ENCODE data around the gene NEURL1. TPM values are rescaled to one million over a fixed set of nuclear protein-coding genes. Genes with fewer than 3 reads are reported as not detected.
A peak's percentile ranks its signal among the peaks of the same experiment; 100 is the strongest.

Gene NEURL1
- total RNA-seq, 1 experiment from 2014 or later = 1.7 TPM

- ATAC-seq = no peak
- H4K20me1 ChIP-seq (ENCODE audit: low read length) = no peaks in the 10 kb centered on the region
Observed at GRCh38 chr10:103490986-103491314, 2.6 kb upstream of the NEURL1 start.

GRCh38 chr10:103491729-103492364 is 1.7 kb upstream of the NEURL1 start:
- no TSS peak for BruUV-seq (replicated peaks)

More at GRCh38 chr10:103490986-103491314, 2.6 kb upstream of the NEURL1 start:
- ChIA-PET CTCF (no interaction called here), POLR2A (ENCODE audit: unreplicated experiment) (no interaction called here)
- no peaks in the 10 kb centered on the region for H3K36me3 ChIP-seq (ENCODE audit: low read depth, low read length)
- no peak overlapping the region for H2AFZ ChIP-seq (ENCODE audit: low read length)
- intact Hi-C loops (cut with micrococcal nuclease) = loop anchor here (5.0 kb wide), 1 partner anchor 101 kb away; no protein-coding TSS in a partner anchor
- no peak overlapping the region for H3K4me2 ChIP-seq (ENCODE audit: low read length)
- no peaks in the 10 kb centered on the region for H3K9me2 ChIP-seq (replicated peaks; ENCODE audit: low read length)
- no peak overlapping the region for H3K4me3 ChIP-seq (ENCODE audit: low read length)
- H3F3A ChIP-seq (ENCODE audit: low read length, unreplicated experiment) = no peaks in the 10 kb centered on the region
- DNase-seq = no peak
- H3K79me2 ChIP-seq (ENCODE audit: low read length) = no peaks in the 10 kb centered on the region
- no peaks in the 10 kb centered on the region for H3K9me3 ChIP-seq (ENCODE audit: low read length)
- H3K27ac ChIP-seq (ENCODE audit: low read length) = no peak overlapping the region
- TF ChIP-seq, protein P1, sequence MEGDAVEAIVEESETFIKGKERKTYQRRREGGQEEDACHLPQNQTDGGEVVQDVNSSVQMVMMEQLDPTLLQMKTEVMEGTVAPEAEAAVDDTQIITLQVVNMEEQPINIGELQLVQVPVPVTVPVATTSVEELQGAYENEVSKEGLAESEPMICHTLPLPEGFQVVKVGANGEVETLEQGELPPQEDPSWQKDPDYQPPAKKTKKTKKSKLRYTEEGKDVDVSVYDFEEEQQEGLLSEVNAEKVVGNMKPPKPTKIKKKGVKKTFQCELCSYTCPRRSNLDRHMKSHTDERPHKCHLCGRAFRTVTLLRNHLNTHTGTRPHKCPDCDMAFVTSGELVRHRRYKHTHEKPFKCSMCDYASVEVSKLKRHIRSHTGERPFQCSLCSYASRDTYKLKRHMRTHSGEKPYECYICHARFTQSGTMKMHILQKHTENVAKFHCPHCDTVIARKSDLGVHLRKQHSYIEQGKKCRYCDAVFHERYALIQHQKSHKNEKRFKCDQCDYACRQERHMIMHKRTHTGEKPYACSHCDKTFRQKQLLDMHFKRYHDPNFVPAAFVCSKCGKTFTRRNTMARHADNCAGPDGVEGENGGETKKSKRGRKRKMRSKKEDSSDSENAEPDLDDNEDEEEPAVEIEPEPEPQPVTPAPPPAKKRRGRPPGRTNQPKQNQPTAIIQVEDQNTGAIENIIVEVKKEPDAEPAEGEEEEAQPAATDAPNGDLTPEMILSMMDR (conservative IDR thresholded peaks at IDR 0.05; ENCODE audit: low read depth, low read length) = no peak
- TF ChIP-seq EZH2phosphoT487 (IDR thresholded peaks at IDR 0.05; ENCODE audit: borderline replicate concordance, low read length) = no peak
- no peak for TF ChIP-seq EZH2 (IDR thresholded peaks at IDR 0.05; ENCODE audit: low read length, unreplicated experiment)
- peaks cover 21% of the 10 kb centered on the region for H3K27me3 ChIP-seq (ENCODE audit: low read length)
- BruUV-seq (replicated peaks) = no TSS peak
- H3K4me1 ChIP-seq (ENCODE audit: insufficient read depth, low read length) = peaks cover 9% of the 10 kb centered on the region
- H3K9ac ChIP-seq (ENCODE audit: low read length) = no peak overlapping the region

More at GRCh38 chr10:103491729-103492364, 1.7 kb upstream of the NEURL1 start:
- no peaks in the 10 kb centered on the region for H4K20me1 ChIP-seq (ENCODE audit: low read length)
- no peaks in the 10 kb centered on the region for H3K9me2 ChIP-seq (replicated peaks; ENCODE audit: low read length)
- H3K36me3 ChIP-seq (ENCODE audit: low read depth, low read length) = no peaks in the 10 kb centered on the region
- no peak overlapping the region for H3K9ac ChIP-seq (ENCODE audit: low read length)
- peak; percentile 84 for ATAC-seq
- H3F3A ChIP-seq (ENCODE audit: low read length, unreplicated experiment) = no peaks in the 10 kb centered on the region
- CTCF ChIA-PET = interaction anchor here (0.5 kb wide), 1 partner anchor 209 kb away, joined by 3 read pairs; no protein-coding TSS in a partner anchor
- H3K9me3 ChIP-seq (ENCODE audit: low read length) = no peaks in the 10 kb centered on the region
- peaks cover 9% of the 10 kb centered on the region for H3K4me1 ChIP-seq (ENCODE audit: insufficient read depth, low read length)
- no peak overlapping the region for H3K4me2 ChIP-seq (ENCODE audit: low read length)
- H3K4me3 ChIP-seq (ENCODE audit: low read length) = no peak overlapping the region
- peaks cover 21% of the 10 kb centered on the region for H3K27me3 ChIP-seq (ENCODE audit: low read length)
- TF ChIP-seq EZH2 (IDR thresholded peaks at IDR 0.05; ENCODE audit: low read length, unreplicated experiment) = no peak
- TF ChIP-seq, protein P1 (conservative IDR thresholded peaks at IDR 0.05; ENCODE audit: low read depth, low read length) = no peak
- TF ChIP-seq EZH2phosphoT487 (IDR thresholded peaks at IDR 0.05; ENCODE audit: borderline replicate concordance, low read length) = no peak
- no peaks in the 10 kb centered on the region for H3K79me2 ChIP-seq (ENCODE audit: low read length)
- H2AFZ ChIP-seq (ENCODE audit: low read length) = no peak overlapping the region
- H3K27ac ChIP-seq (ENCODE audit: low read length) = no peak overlapping the region
- POLR2A ChIA-PET (ENCODE audit: unreplicated experiment) = no interaction called here
- DNase-seq = peak; percentile 71
- intact Hi-C loops (cut with micrococcal nuclease) = loop anchor here (5.0 kb wide), 1 partner anchor 100 kb away; no protein-coding TSS in a partner anchor

Data from PC-3 (cell line).